ENCODE measurements around the gene INO80D.

INO80D gene

GRCh38 chr2:205946226-205946625, 139.7 kb downstream of the INO80D start:
- Histone ChIP-seq H3K27ac (ENCODE audit: low read depth, low read length, poor library complexity, severe bottlenecking) (no peak overlapping the region), H3K9me3 (ENCODE audit: low read length) (no peaks in the 10 kb centered on the region), H3K27me3 (ENCODE audit: insufficient read depth, low read length) (no peaks in the 10 kb centered on the region), H2AFZ (ENCODE audit: low read length) (no peak overlapping the region), H3K4me1 (ENCODE audit: insufficient read depth, low read length, severe bottlenecking) (no peaks in the 10 kb centered on the region), H4K20me1 (ENCODE audit: insufficient read depth, low read length) (no peaks in the 10 kb centered on the region), H3K9ac (ENCODE audit: low read length) (no peak overlapping the region), H3K9me2 (ENCODE audit: low read depth, low read length) (no peaks in the 10 kb centered on the region), H3K79me2 (ENCODE audit: insufficient read depth, low read length) (no peaks in the 10 kb centered on the region), H3F3A (ENCODE audit: insufficient read depth, low read length) (no peaks in the 10 kb centered on the region), H3K4me2 (ENCODE audit: low read length) (no peak overlapping the region), H3K4me3 (ENCODE audit: low read depth, low read length, poor library complexity, severe bottlenecking) (no peak overlapping the region), H3K36me3 (ENCODE audit: insufficient read depth, low read length) (no peaks in the 10 kb centered on the region)
- TF ChIP-seq CTCF (IDR thresholded peaks at IDR 0.05; ENCODE audit: low read length) (no peak), EZH2 (IDR thresholded peaks at IDR 0.05; ENCODE audit: borderline replicate concordance, low read length) (no peak)
